HEK293T (cell line): ENCODE results near the gene SULT1C2.

Source experiments
- CTCF ChIA-PET: fragments of 350-600 bp; formaldehyde crosslinking; extraction: SDS; loops from one replicate; lab custom pipeline; 2021; ENCODE audit warnings: antibody characterized with exemption, inconsistent platforms; lab: Yijun Ruan, JAX
- POLR2A ChIA-PET: fragments of 350-600 bp; formaldehyde crosslinking; extraction: SDS; loops from one replicate; lab custom pipeline; 2020; ENCODE audit warnings: antibody characterized with exemption, inconsistent platforms; lab: Yijun Ruan, JAX
- DNase-seq: peaks from one replicate; pipeline ENCODE4 v3.0.0; 2012; ENCODE audit warnings: mixed read lengths; ENCODE audit errors: extremely low spot score
- ARNT ChIP-seq: fragments of 450-650 bp; IDR thresholded peaks from 2 replicates; pipeline ENCODE4 v1.6.1; 2017; ENCODE audit warnings: mild to moderate bottlenecking
- BHLHE40 ChIP-seq: fragments of 450-650 bp; IDR thresholded peaks from 2 replicates; pipeline ENCODE4 v1.6.1; 2016; ENCODE audit warnings: mild to moderate bottlenecking, moderate library complexity, borderline replicate concordance
- CTBP1 ChIP-seq: fragments of 450-650 bp; IDR thresholded peaks from 2 replicates; pipeline ENCODE4 v1.6.1; 2016; ENCODE audit warnings: borderline replicate concordance
- ELF4 ChIP-seq: fragments of 450-650 bp; IDR thresholded peaks from 2 replicates; pipeline ENCODE4 v1.6.1; 2017; ENCODE audit warnings: antibody characterized with exemption
- FOXA1 ChIP-seq: fragments of 450-650 bp; IDR thresholded peaks from 2 replicates; pipeline ENCODE4 v1.6.1; 2016; ENCODE audit warnings: mild to moderate bottlenecking
- FOXK2 ChIP-seq: fragments of 450-650 bp; IDR thresholded peaks from 2 replicates; pipeline ENCODE4 v1.6.1; 2016; ENCODE audit warnings: mild to moderate bottlenecking
- FOXM1 ChIP-seq: fragments of 450-650 bp; IDR thresholded peaks from 2 replicates; pipeline ENCODE4 v1.6.1; 2017; ENCODE audit warnings: mild to moderate bottlenecking, borderline replicate concordance
- HDGF ChIP-seq: fragments of 450-650 bp; IDR thresholded peaks from 2 replicates; pipeline ENCODE4 v1.6.1; 2017; ENCODE audit warnings: antibody characterized with exemption, borderline replicate concordance
- L3MBTL2 ChIP-seq: fragments of 450-650 bp; conservative IDR thresholded peaks from 2 replicates; pipeline ENCODE4 v1.6.1; 2016; ENCODE audit warnings: mild to moderate bottlenecking
- LEF1 ChIP-seq: fragments of 450-650 bp; IDR thresholded peaks from 2 replicates; pipeline ENCODE4 v1.6.1; 2017; ENCODE audit warnings: mild to moderate bottlenecking, borderline replicate concordance
- NFRKB ChIP-seq: fragments of 450-650 bp; IDR thresholded peaks from 2 replicates; pipeline ENCODE4 v1.6.1; 2016; ENCODE audit warnings: mild to moderate bottlenecking, moderate library complexity
- SP1 ChIP-seq: fragments of 450-650 bp; IDR thresholded peaks from 2 replicates; pipeline ENCODE4 v1.6.1; 2017
- SUZ12 ChIP-seq: fragments of 450-650 bp; IDR thresholded peaks from 2 replicates; pipeline ENCODE4 v1.6.1; 2016; ENCODE audit warnings: mild to moderate bottlenecking
- TARDBP ChIP-seq: fragments of 450-650 bp; IDR thresholded peaks from 2 replicates; pipeline ENCODE4 v1.6.1; 2016
- ZNF384 ChIP-seq: fragments of 450-650 bp; IDR thresholded peaks from 2 replicates; pipeline ENCODE4 v1.6.1; 2016
- TF ChIP-seq, protein P1 (sequence below): fragments of 450-650 bp; IDR thresholded peaks from 2 replicates; pipeline ENCODE4 v1.6.1; 2016

Gene SULT1C2

DNA sequence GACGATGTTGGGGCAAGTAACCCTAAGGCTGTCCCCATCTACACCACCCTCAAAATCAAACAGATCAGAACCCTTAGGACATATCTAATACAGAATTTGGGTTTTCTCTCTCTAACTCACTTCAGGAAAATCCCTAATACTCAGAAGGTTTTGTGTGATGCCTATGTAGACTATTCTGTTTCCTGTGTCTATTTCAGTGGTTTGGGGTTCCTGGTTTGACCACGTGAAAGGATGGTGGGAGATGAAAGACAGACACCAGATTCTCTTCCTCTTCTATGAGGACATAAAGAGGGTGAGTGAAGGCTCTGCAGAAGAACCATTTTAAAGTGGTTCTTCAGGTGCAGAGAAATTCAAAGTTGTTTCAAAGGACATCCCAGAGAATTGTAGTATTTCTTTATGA is 16.3 kb downstream of the SULT1C2 start:
- ChIA-PET CTCF (no interaction called here), POLR2A (no interaction called here)
- no peak for TF ChIP-seq CTBP1
- TF ChIP-seq FOXM1: no peak
- no peak for TF ChIP-seq HDGF
- TF ChIP-seq FOXK2: no peak
- no peak for DNase-seq

DNA sequence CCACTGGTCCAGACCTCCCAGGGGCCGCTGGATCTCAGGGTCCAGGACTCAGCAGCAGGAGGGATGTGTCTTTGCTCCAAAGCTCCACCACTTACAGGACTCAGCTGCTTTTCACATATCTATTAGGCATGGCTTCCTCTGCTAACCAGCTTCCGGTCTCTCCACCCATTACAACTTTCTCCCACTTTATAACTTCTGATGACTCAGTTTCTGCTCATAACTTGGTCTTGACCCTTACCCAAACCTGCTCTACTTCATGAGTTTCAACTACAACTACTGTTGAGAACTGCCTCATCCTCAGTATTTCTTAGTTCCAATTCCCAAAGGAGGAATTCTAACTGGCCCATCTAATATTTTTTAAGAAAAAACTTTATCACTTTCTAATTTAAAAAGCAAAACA is 17.2 kb downstream of the SULT1C2 start:
- TF ChIP-seq LEF1 (no peak), FOXK2 (no peak), NFRKB (no peak), SP1 (no peak), SUZ12 (no peak), ELF4 (no peak), ARNT (no peak), FOXA1 (no peak), ZNF384 (no peak), HDGF (no peak), BHLHE40 (no peak)
- TF ChIP-seq, protein P1, sequence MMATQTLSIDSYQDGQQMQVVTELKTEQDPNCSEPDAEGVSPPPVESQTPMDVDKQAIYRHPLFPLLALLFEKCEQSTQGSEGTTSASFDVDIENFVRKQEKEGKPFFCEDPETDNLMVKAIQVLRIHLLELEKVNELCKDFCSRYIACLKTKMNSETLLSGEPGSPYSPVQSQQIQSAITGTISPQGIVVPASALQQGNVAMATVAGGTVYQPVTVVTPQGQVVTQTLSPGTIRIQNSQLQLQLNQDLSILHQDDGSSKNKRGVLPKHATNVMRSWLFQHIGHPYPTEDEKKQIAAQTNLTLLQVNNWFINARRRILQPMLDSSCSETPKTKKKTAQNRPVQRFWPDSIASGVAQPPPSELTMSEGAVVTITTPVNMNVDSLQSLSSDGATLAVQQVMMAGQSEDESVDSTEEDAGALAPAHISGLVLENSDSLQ: no peak
- POLR2A ChIA-PET: no interaction called here
- DNase-seq: no peak
- CTCF ChIA-PET: interaction anchor here (0.7 kb wide), 1 partner anchor 228 kb away, joined by 3 read pairs; no protein-coding TSS in a partner anchor

DNA sequence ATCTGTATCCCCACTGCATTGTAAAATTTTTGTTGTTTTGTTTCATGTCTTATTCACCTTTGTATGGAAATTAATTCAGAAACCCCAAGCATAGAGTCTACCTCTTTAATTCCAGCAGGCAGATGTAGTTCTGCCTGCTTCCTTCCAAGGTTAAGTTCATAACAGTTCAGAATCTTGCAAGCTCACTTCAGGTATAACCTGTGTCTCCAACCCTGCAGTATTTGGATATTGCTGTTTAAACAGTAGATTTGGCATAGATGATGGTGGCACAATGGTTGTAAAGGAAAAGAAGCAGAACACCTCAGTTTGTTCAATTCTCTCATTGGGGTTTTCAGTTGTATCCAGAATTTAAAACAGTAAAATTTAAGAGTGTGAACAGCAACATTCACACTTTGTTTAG is 21.2 kb downstream of the SULT1C2 start:
- no peak for TF ChIP-seq L3MBTL2
- TF ChIP-seq SUZ12: no peak
- no peak for TF ChIP-seq NFRKB
- CTCF ChIA-PET: interaction anchor here (0.7 kb wide), 2 partner anchors 126 to 1022 kb away, joined by 3 read pairs; no protein-coding TSS in a partner anchor
- POLR2A ChIA-PET: no interaction called here
- no peak for DNase-seq

GRCh38 chr2:108314586-108315296 is 26.0 kb downstream of the SULT1C2 start:
- no peak for TF ChIP-seq CTBP1
- TF ChIP-seq, protein P1: no peak
- no peak for TF ChIP-seq NFRKB
- no peak for TF ChIP-seq ELF4
- TF ChIP-seq LEF1: no peak
- TF ChIP-seq HDGF: no peak
- TF ChIP-seq ARNT: no peak
- no peak for TF ChIP-seq SUZ12
- TF ChIP-seq FOXA1: no peak
- TF ChIP-seq FOXK2: no peak
- no peak for TF ChIP-seq L3MBTL2
- TF ChIP-seq BHLHE40: no peak
- TF ChIP-seq SP1: no peak
- TF ChIP-seq ZNF384: no peak
- no peak for TF ChIP-seq TARDBP
- TF ChIP-seq FOXM1: no peak
- DNase-seq: no peak
- CTCF ChIA-PET: no interaction called here
- POLR2A ChIA-PET: no interaction called here

DNA sequence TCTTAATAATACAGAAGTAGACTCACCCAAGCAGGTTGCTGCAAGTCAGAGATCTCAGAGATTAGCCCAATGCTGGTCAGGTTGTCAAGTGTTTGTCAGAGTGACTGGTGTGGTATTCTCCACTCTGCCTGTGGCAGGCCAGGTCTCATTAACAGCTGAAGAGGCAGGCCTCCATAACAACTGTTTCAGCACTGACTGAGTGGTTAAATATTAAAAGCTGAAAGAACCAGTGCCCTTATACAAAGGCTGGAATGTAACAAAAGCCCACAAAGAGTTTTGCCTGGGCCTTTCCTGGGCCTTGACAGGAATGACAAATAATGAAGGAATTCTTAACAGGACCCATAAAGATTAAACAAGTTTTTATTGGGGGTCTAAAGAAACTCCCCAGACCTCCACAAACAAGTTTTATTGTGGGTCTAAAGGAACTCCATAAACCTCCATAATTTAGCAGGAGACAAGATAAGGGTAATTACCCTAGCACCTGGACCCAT is 26.8 kb downstream of the SULT1C2 start:
- TF ChIP-seq LEF1 (no peak), FOXK2 (no peak), NFRKB (no peak), ARNT (no peak), CTBP1 (no peak), HDGF (no peak)
- TF ChIP-seq, protein P1: 0 out of 2 replicates have a peak, but pooled peaks have one; percentile 3
- no peak for DNase-seq
- POLR2A ChIA-PET: interaction anchor here (1.7 kb wide), 1 partner anchor 10 kb away, joined by 6 read pairs; no protein-coding TSS in a partner anchor
- CTCF ChIA-PET: no interaction called here

- TF ChIP-seq FOXA1: no peak
- TF ChIP-seq, protein P1: no peak
- no peak for TF ChIP-seq SUZ12
- no peak for TF ChIP-seq BHLHE40
- TF ChIP-seq CTBP1: no peak
- no peak for TF ChIP-seq NFRKB
- no peak for TF ChIP-seq FOXK2
- ChIA-PET CTCF (no interaction called here), POLR2A (interaction anchor here (0.7 to 1.7 kb wide), 6 partner anchors 10 to 218 kb away, joined by 3 to 6 read pairs (median 4); partner anchors contain the start of genes LIMS1, SULT1C2 and SULT1C4)
- no peak for DNase-seq
Observed at GRCh38 chr2:108316033-108316432, 27.3 kb downstream of the SULT1C2 start.
